ENCODE measurements around the gene CNOT3. TPM values are rescaled to one million over a fixed set of nuclear protein-coding genes. Genes with fewer than 3 reads are reported as not detected.

CNOT3 gene
- total RNA-seq, 1 donor from 2014 or later, result 20.7 TPM

- no peak for DNase-seq (ENCODE audit: low read depth)
- H3K4me3 ChIP-seq (ENCODE audit: low read depth, low read length), result peak overlapping the region; percentile 66
- peaks cover 3% of the 10 kb centered on the region for H3K36me3 ChIP-seq (ENCODE audit: control insufficient read depth, insufficient read depth, low read length)
- H3K27me3 ChIP-seq (ENCODE audit: control insufficient read depth, insufficient read depth, low read length), result no peaks in the 10 kb centered on the region
- no peak for TF ChIP-seq CTCF (IDR thresholded peaks at IDR 0.05; ENCODE audit: insufficient read depth, low read length, poor library complexity, severe bottlenecking)
Measured at GRCh38 chr19:54201172-54201701, 63.7 kb downstream of the CNOT3 start.

GRCh38 chr19:54201980-54202379, 64.4 kb downstream of the CNOT3 start:
- H3K36me3 ChIP-seq (ENCODE audit: control insufficient read depth, insufficient read depth, low read length), result peaks cover 3% of the 10 kb centered on the region
- H3K27me3 ChIP-seq (ENCODE audit: control insufficient read depth, insufficient read depth, low read length), result no peaks in the 10 kb centered on the region
- no peak for DNase-seq (ENCODE audit: low read depth)
- no peak for TF ChIP-seq CTCF (IDR thresholded peaks at IDR 0.05; ENCODE audit: insufficient read depth, low read length, poor library complexity, severe bottlenecking)
- H3K4me3 ChIP-seq (ENCODE audit: low read depth, low read length), result peak overlapping the region; percentile 66

GRCh38 chr19:54203151-54203611, 65.6 kb downstream of the CNOT3 start:
- Histone ChIP-seq H3K27me3 (ENCODE audit: control insufficient read depth, insufficient read depth, low read length) (no peaks in the 10 kb centered on the region), H3K36me3 (ENCODE audit: control insufficient read depth, insufficient read depth, low read length) (peaks cover 7% of the 10 kb centered on the region), H3K4me3 (ENCODE audit: low read depth, low read length) (no peak overlapping the region)
- no peak for DNase-seq (ENCODE audit: low read depth)
- TF ChIP-seq CTCF (IDR thresholded peaks at IDR 0.05; ENCODE audit: insufficient read depth, low read length, poor library complexity, severe bottlenecking), result no peak

- H3K27me3 ChIP-seq (ENCODE audit: control insufficient read depth, insufficient read depth, low read length), result no peaks in the 10 kb centered on the region
- no peak overlapping the region for H3K4me3 ChIP-seq (ENCODE audit: low read depth, low read length)
Measured at GRCh38 chr19:54204767-54205468, 67.4 kb downstream of the CNOT3 start.

More at GRCh38 chr19:54204767-54205468, 67.4 kb downstream of the CNOT3 start:
- peaks cover 7% of the 10 kb centered on the region for H3K36me3 ChIP-seq (ENCODE audit: control insufficient read depth, insufficient read depth, low read length)
- DNase-seq (ENCODE audit: low read depth), result no peak
- no peak for TF ChIP-seq CTCF (IDR thresholded peaks at IDR 0.05; ENCODE audit: insufficient read depth, low read length, poor library complexity, severe bottlenecking)

Other genes starting within 250 kb of the CNOT3 start
- gene CACNG7, start 228.5 kb upstream of the CNOT3 start, total RNA-seq, result not detected in 2 replicates
- under 0.01 TPM in 1 of 2 replicates, not detected in the other for gene CACNG8, start 174.8 kb upstream of the CNOT3 start, total RNA-seq
- not detected in 2 replicates for gene CACNG6, start 146.1 kb upstream of the CNOT3 start, total RNA-seq
- gene VSTM1, start 73.9 kb upstream of the CNOT3 start, total RNA-seq, result not detected in 2 replicates
- not detected in 2 replicates for gene TARM1, start 56.4 kb upstream of the CNOT3 start, total RNA-seq
- 22.9 and 24.4 TPM in 2 replicates for gene OSCAR, start 37.0 kb upstream of the CNOT3 start, total RNA-seq
- 31.8 and 39.4 TPM in 2 replicates for gene NDUFA3, start 34.9 kb upstream of the CNOT3 start, total RNA-seq
- 28.2 and 31.0 TPM in 2 replicates for gene TFPT, start 22.1 kb upstream of the CNOT3 start, total RNA-seq
- 56.8 and 68.3 TPM in 2 replicates for gene PRPF31, start 22.0 kb upstream of the CNOT3 start, total RNA-seq
- gene LENG1, start 22.0 kb downstream of the CNOT3 start, total RNA-seq, result 7.5 and 11.9 TPM in 2 replicates
- gene TMC4, start 35.4 kb downstream of the CNOT3 start, total RNA-seq, result 22.0 and 33.9 TPM in 2 replicates
- gene MBOAT7, start 51.8 kb downstream of the CNOT3 start, total RNA-seq, result 107 and 111 TPM in 2 replicates
- 108 and 146 TPM in 2 replicates for gene TSEN34, start 53.5 kb downstream of the CNOT3 start, total RNA-seq
- gene RPS9, start 63.1 kb downstream of the CNOT3 start, total RNA-seq, result 2,500 and 2,976 TPM in 2 replicates
- 0.50 TPM in 1 of 2 replicates, not detected in the other for gene LILRB3, start 85.2 kb downstream of the CNOT3 start, total RNA-seq
- gene LILRA6, start 105.0 kb downstream of the CNOT3 start, total RNA-seq, result not detected in 2 replicates
- 0.04 TPM in 1 of 2 replicates, not detected in the other for gene LILRB5, start 119.5 kb downstream of the CNOT3 start, total RNA-seq
- not detected in 2 replicates for gene LILRB2, start 143.3 kb downstream of the CNOT3 start, total RNA-seq
- 1.9 TPM in 1 of 2 replicates, not detected in the other for gene LILRA5, start 175.4 kb downstream of the CNOT3 start, total RNA-seq
- not detected in 2 replicates for gene LILRA4, start 201.4 kb downstream of the CNOT3 start, total RNA-seq
- 1.0 TPM in 1 of 2 replicates, not detected in the other for gene LAIR1, start 227.2 kb downstream of the CNOT3 start, total RNA-seq

Measured in kidney epithelial cell (primary cell).